ENCODE results near the gene GPD1L.

DNA sequence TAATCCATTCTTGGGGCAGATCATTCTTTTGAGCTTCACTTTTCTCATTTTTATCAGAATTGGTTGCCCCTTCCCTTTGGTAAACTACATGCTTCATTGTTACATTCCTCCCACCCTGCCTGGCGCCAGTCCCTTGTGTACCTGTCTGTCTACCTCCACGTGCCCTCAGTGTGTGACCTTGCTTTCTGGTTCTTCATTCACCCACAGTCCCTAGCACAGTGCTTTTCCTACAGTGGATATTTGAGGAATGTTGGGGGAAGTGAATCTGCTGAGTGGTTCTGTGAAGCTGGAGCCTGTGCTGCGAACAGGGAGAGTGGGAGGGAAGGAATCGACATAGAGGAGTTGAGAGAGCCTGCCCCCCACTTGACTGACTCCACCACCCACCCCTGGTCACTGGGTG is 23.4 kb downstream of the GPD1L start:
- TF ChIP-seq, protein P1, sequence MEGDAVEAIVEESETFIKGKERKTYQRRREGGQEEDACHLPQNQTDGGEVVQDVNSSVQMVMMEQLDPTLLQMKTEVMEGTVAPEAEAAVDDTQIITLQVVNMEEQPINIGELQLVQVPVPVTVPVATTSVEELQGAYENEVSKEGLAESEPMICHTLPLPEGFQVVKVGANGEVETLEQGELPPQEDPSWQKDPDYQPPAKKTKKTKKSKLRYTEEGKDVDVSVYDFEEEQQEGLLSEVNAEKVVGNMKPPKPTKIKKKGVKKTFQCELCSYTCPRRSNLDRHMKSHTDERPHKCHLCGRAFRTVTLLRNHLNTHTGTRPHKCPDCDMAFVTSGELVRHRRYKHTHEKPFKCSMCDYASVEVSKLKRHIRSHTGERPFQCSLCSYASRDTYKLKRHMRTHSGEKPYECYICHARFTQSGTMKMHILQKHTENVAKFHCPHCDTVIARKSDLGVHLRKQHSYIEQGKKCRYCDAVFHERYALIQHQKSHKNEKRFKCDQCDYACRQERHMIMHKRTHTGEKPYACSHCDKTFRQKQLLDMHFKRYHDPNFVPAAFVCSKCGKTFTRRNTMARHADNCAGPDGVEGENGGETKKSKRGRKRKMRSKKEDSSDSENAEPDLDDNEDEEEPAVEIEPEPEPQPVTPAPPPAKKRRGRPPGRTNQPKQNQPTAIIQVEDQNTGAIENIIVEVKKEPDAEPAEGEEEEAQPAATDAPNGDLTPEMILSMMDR (IDR thresholded peaks at IDR 0.05 in 4 of 5, conservative IDR thresholded peaks at IDR 0.05 in 1 of 5): no peak
- no peak for TF ChIP-seq POLR2A (IDR thresholded peaks at IDR 0.05)

Measured in gastrocnemius medialis (tissue), 4 donors.